K562 (cell line): Measurements from ENCODE around the gene FUNDC2. TPM values are rescaled to one million over a fixed set of nuclear protein-coding genes. Genes with fewer than 3 reads are reported as not detected.

Experiments used
- ATF1 ChIP-seq, 2 experiments: fragments of 450-650 bp in 1 of 2; IDR thresholded peaks; 2 replicates each; pipeline ENCODE4 v1.6.1; 2016; ENCODE audit warnings: missing compliant biosample characterization in 1 of 2, missing genetic modification characterization in 1 of 2
- DNMT1 ChIP-seq: fragments of 450-650 bp; IDR thresholded peaks from 2 replicates; pipeline ENCODE4 v1.6.1; 2016; ENCODE audit warnings: antibody characterized with exemption, mild to moderate bottlenecking
- ELF4 ChIP-seq: fragments of 450-650 bp; formaldehyde crosslinking; IDR thresholded peaks from 2 replicates; pipeline ENCODE4 v1.4.0; 2022; ENCODE audit warnings: missing genetic modification characterization
- FIP1L1 ChIP-seq: fragments of 200-400 bp; formaldehyde crosslinking; IDR thresholded peaks from 2 replicates; pipeline ENCODE4 v1.6.1; 2018; ENCODE audit warnings: mild to moderate bottlenecking, low read depth, low read length; ENCODE audit not compliant: poor library complexity, severe bottlenecking
- FOXA3 ChIP-seq, 2 experiments: fragments of 450-650 bp in 1 of 2; sonication (generic) in 1 of 2; formaldehyde crosslinking; IDR thresholded peaks in 1 of 2; conservative IDR thresholded peaks in 1 of 2; 2 replicates each; pipeline versions ENCODE4 v1.4.0 to v1.8.0; 2020 to 2022; ENCODE audit warnings: mild to moderate bottlenecking in 2 of 2, missing genetic modification reagents in 1 of 2
- HDAC6 ChIP-seq: IDR thresholded peaks from 2 replicates; pipeline ENCODE4 v1.6.1; 2012; ENCODE audit warnings: low read depth, mild to moderate bottlenecking, control low read depth, inconsistent platforms, low read length, moderate library complexity
- HMGN3 ChIP-seq: IDR thresholded peaks from 2 replicates; pipeline ENCODE4 v1.6.1; 2011; ENCODE audit warnings: borderline replicate concordance, low read depth, mild to moderate bottlenecking, mixed read lengths, low read length; ENCODE audit not compliant: insufficient read length; ENCODE audit errors: extremely low read depth
- KAT7 ChIP-seq: sonication (generic); formaldehyde crosslinking; IDR thresholded peaks from 2 replicates; pipeline ENCODE4 v1.8.0; 2022; ENCODE audit warnings: missing genetic modification reagents, mild to moderate bottlenecking, borderline replicate concordance
- MNT ChIP-seq, 2 experiments: fragments of 450-650 bp; conservative IDR thresholded peaks; 2 replicates each; pipeline ENCODE4 v1.6.1; 2017; ENCODE audit warnings: mild to moderate bottlenecking in 2 of 2, moderate library complexity in 2 of 2
- NBN ChIP-seq: fragments of 450-650 bp; IDR thresholded peaks from 2 replicates; pipeline ENCODE4 v1.6.1; 2016; ENCODE audit warnings: low read depth, mild to moderate bottlenecking
- NCOA4 ChIP-seq: fragments of 450-650 bp; IDR thresholded peaks from 2 replicates; pipeline ENCODE4 v1.6.1; 2018; ENCODE audit warnings: mild to moderate bottlenecking; ENCODE audit not compliant: partially characterized antibody
- NRF1 ChIP-seq, 2 experiments: fragments of 450-650 bp; IDR thresholded peaks in 1 of 2; conservative IDR thresholded peaks in 1 of 2; 2 replicates each; pipeline ENCODE4 v1.6.1; 2014; ENCODE audit warnings: mild to moderate bottlenecking in 2 of 2
- POLR2H ChIP-seq: IDR thresholded peaks from 2 replicates; pipeline ENCODE4 v1.6.1; 2016; ENCODE audit warnings: missing genetic modification characterization, low read depth, mild to moderate bottlenecking, control low read depth, missing compliant biosample characterization, moderate library complexity
- RBFOX2 ChIP-seq: fragments of 200-400 bp; formaldehyde crosslinking; IDR thresholded peaks from 2 replicates; pipeline ENCODE4 v1.6.1; 2017; ENCODE audit warnings: low read depth, mild to moderate bottlenecking, low read length, moderate library complexity
- SIN3A ChIP-seq, 2 experiments: fragments of 150-350 bp in 1 of 2; IDR thresholded peaks; 2 replicates each; pipeline ENCODE4 v1.6.1; 2011 to 2016; ENCODE audit warnings: borderline replicate concordance in 2 of 2, low read depth in 2 of 2, low read length in 2 of 2, mild to moderate bottlenecking in 2 of 2, moderate library complexity in 2 of 2; ENCODE audit not compliant: control insufficient read depth in 1 of 2
- ZNF431 ChIP-seq: sonication (generic); formaldehyde crosslinking; IDR thresholded peaks from 2 replicates; pipeline ENCODE4 v1.8.0; 2022; ENCODE audit warnings: mild to moderate bottlenecking, missing genetic modification reagents
- polyA plus RNA-seq, 8 experiments: library from polyadenylated mRNA; depleted of rRNA in 4 of 8; stranded (reverse) in 5 of 8; unstranded in 3 of 8; fragments of >200 nt; fragmentation: Nextera tagmentation in 2 of 8; fragmentation: Illumina TruSeq in 1 of 8; extraction: Ambion mirVana in 2 of 8; extraction: Trizol in 1 of 8; gene quantifications; 2 replicates each; pipeline versions ENCODE4 v1.2.1 to v1.2.3, GENCODE V29; 2011 to 2014; ENCODE audit warnings: inconsistent platforms in 1 of 8, missing spikeins in 1 of 8
- total RNA-seq, 7 experiments: library from RNA; depleted of rRNA in 6 of 7; stranded (reverse); fragments of >200 nt in 6 of 7; fragmentation: Illumina TruSeq in 2 of 7; extraction: Trizol in 2 of 7; gene quantifications; 2 replicates each; pipeline versions ENCODE4 v1.2.1 to v1.2.3, GENCODE V29; 2011 to 2021; ENCODE audit warnings: low replicate concordance in 1 of 7
- TF ChIP-seq, protein P1 (sequence below): sonication (generic); formaldehyde crosslinking; IDR thresholded peaks from 2 replicates; pipeline ENCODE4 v1.8.0; 2022; ENCODE audit warnings: missing genetic modification reagents, mild to moderate bottlenecking, moderate library complexity, borderline replicate concordance
- TF ChIP-seq, protein P2 (sequence below): fragments of 250-450 bp; sonication (Bioruptor Pico); IDR thresholded peaks from 2 replicates; pipeline ENCODE4 v1.8.0; 2021; ENCODE audit warnings: moderate library complexity, mild to moderate bottlenecking, inconsistent platforms
- TF ChIP-seq, protein P3 (sequence below): sonication (generic); formaldehyde crosslinking; IDR thresholded peaks from 2 replicates; pipeline ENCODE4 v1.8.1; 2023; ENCODE audit warnings: mild to moderate bottlenecking, missing genetic modification reagents

FUNDC2 gene
- total and polyA plus RNA-seq, 9 of the 15 experiments (the other 6 are each of a cell fraction or from before 2014, with no cell fraction given) = 50.6 to 235 (median 123) TPM

GRCh38 chrX:155071694-155072280 lies 45.1 kb downstream of the FUNDC2 start (continued):
- TF ChIP-seq, protein P1, sequence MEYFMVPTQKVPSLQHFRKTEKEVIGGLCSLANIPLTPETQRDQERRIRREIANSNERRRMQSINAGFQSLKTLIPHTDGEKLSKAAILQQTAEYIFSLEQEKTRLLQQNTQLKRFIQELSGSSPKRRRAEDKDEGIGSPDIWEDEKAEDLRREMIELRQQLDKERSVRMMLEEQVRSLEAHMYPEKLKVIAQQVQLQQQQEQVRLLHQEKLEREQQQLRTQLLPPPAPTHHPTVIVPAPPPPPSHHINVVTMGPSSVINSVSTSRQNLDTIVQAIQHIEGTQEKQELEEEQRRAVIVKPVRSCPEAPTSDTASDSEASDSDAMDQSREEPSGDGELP (CRISPR knock-in tag) = peak; percentile 24; the same call in 1 of the 2 replicates
- TF ChIP-seq RBFOX2 (peak; percentile 58), ZNF431 (CRISPR knock-in tag) (no peak), HMGN3 (peak; percentile 9), NBN (no peak; the same call in 1 of the 2 replicates), HDAC6 (no peak), KAT7 (CRISPR knock-in tag) (no peak), POLR2H (tag) (0 out of 2 replicates have a peak, but pooled peaks have one; percentile 5), NRF1 (conservative IDR thresholded peaks at IDR 0.05 in 1 of 2, IDR thresholded peaks at IDR 0.05 in 1 of 2) (no peak), FIP1L1 (no peak), ELF4 (CRISPR knock-in tag) (no peak), NCOA4 (no peak), DNMT1 (no peak), SIN3A (IDR thresholded peaks at IDR 0.05; ENCODE audit: borderline replicate concordance in 2 of 2, control insufficient read depth in 1 of 2, low read depth in 2 of 2, low read length in 2 of 2) (0 out of 4 replicates have a peak, but pooled peaks of 1 of the 2 experiments have one; percentile 4), MNT (conservative IDR thresholded peaks at IDR 0.05) (peak in 1 of 2 experiments; percentile 20; a peak in 1 of 4 replicates), ATF1 (CRISPR knock-in tag; IDR thresholded peaks at IDR 0.05) (no peak), ATF1 (tag; IDR thresholded peaks at IDR 0.05) (0 out of 2 replicates have a peak, but pooled peaks have one; percentile 15), FOXA3 (CRISPR knock-in tag; conservative IDR thresholded peaks at IDR 0.05 in 1 of 2, IDR thresholded peaks at IDR 0.05 in 1 of 2) (no peak)
- TF ChIP-seq, protein P2, sequence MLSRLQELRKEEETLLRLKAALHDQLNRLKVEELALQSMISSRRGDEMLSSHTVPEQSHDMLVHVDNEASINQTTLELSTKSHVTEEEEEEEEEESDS (CRISPR knock-in tag) = no peak
- TF ChIP-seq, protein P3, sequence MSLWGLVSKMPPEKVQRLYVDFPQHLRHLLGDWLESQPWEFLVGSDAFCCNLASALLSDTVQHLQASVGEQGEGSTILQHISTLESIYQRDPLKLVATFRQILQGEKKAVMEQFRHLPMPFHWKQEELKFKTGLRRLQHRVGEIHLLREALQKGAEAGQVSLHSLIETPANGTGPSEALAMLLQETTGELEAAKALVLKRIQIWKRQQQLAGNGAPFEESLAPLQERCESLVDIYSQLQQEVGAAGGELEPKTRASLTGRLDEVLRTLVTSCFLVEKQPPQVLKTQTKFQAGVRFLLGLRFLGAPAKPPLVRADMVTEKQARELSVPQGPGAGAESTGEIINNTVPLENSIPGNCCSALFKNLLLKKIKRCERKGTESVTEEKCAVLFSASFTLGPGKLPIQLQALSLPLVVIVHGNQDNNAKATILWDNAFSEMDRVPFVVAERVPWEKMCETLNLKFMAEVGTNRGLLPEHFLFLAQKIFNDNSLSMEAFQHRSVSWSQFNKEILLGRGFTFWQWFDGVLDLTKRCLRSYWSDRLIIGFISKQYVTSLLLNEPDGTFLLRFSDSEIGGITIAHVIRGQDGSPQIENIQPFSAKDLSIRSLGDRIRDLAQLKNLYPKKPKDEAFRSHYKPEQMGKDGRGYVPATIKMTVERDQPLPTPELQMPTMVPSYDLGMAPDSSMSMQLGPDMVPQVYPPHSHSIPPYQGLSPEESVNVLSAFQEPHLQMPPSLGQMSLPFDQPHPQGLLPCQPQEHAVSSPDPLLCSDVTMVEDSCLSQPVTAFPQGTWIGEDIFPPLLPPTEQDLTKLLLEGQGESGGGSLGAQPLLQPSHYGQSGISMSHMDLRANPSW (CRISPR knock-in tag) = peak; percentile 32; the same call in 1 of the 2 replicates
